A673 (cell line): ENCODE measurements around the gene DYRK1A.
A peak's percentile ranks its signal among the peaks of the same experiment; 100 is the strongest.

Experiments used
- EZH2 ChIP-seq: fragments of 200-600 bp; sonication (generic); IDR thresholded peaks from 2 replicates; pipeline ENCODE4 v1.6.1; 2017; ENCODE audit warnings: borderline replicate concordance, low read depth, mild to moderate bottlenecking, mixed read lengths, antibody characterized with exemption, low read length; ENCODE audit not compliant: poor library complexity, severe bottlenecking
- TF ChIP-seq, protein P1 (sequence below): fragments of 300-800, 200-600 bp; sonication (generic); conservative IDR thresholded peaks from 2 replicates; pipeline ENCODE4 v1.5.1; 2017; ENCODE audit warnings: low read depth, mild to moderate bottlenecking, antibody characterized with exemption, low read length, moderate library complexity, mixed read lengths

DNA sequence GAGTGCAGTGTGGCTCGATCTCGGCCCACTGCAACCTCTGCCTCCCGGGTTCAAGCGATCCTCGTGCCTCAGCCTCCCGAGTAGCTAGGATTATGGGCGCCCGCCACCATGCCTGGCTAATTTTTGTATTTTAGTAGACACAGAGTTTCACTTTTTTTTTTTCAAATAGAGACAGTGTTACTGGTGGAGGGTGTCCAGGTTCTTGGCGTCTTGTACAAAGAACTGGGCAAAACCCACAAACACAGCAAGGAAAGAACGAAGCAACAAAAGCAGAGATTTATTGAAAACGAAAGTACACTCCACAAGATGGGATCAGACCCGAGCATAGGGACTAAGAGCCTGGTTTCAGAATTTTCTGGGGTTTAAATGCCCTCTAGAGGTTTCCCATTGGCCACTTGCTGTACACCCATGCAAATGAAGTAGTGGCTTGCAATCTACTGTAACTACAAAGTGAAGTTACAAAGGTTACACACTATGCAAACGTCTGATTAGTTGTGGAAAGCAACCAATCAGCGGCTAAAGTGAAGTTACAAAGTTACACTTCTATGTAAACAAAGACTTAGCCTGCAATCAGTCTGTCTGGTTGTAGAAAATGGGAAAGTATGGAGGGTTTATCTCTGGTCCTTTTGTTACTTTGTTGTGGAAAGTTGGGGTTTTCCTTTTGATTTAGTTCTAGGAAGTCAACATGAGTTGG is 199.1 kb downstream of the DYRK1A start:
- TF ChIP-seq, protein P1, sequence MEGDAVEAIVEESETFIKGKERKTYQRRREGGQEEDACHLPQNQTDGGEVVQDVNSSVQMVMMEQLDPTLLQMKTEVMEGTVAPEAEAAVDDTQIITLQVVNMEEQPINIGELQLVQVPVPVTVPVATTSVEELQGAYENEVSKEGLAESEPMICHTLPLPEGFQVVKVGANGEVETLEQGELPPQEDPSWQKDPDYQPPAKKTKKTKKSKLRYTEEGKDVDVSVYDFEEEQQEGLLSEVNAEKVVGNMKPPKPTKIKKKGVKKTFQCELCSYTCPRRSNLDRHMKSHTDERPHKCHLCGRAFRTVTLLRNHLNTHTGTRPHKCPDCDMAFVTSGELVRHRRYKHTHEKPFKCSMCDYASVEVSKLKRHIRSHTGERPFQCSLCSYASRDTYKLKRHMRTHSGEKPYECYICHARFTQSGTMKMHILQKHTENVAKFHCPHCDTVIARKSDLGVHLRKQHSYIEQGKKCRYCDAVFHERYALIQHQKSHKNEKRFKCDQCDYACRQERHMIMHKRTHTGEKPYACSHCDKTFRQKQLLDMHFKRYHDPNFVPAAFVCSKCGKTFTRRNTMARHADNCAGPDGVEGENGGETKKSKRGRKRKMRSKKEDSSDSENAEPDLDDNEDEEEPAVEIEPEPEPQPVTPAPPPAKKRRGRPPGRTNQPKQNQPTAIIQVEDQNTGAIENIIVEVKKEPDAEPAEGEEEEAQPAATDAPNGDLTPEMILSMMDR: 0 out of 2 replicates have a peak, but pooled peaks have one; percentile 16
- TF ChIP-seq EZH2: no peak
